OCI-LY7 (cell line): Measurements from ENCODE around the gene TANC1. TPM values are rescaled to one million over a fixed set of nuclear protein-coding genes. Genes with fewer than 3 reads are reported as not detected.

Experiments used
- BruUV-seq: library from RNA; stranded (reverse); fragments of 400-500 nt; replicated peaks from 2 replicates; lab custom pipeline; 2021; lab: Mats Ljungman, UMichigan
- CTCF ChIA-PET: fragments of 300-600 bp; sonication (Branson Sonifier 250); formaldehyde crosslinking; loops from one replicate; lab custom pipeline; 2022; ENCODE audit warnings: antibody characterized with exemption; ENCODE audit not compliant: unreplicated experiment; lab: Charles Lee
- POLR2A ChIA-PET: fragments of 300-600 bp; sonication (Branson Sonifier 250); formaldehyde crosslinking; loops from one replicate; lab custom pipeline; 2022; ENCODE audit warnings: antibody characterized with exemption; lab: Charles Lee
- DNase-seq: peaks from one replicate; pipeline ENCODE4 v3.0.0-alpha.2; 2015; ENCODE audit warnings: low spot score
- H2AFZ ChIP-seq: fragments of 200-600 bp; sonication (generic), shearing (Covaris generic); 2 replicates; pipeline ENCODE4 v1.6.1; 2014; ENCODE audit warnings: mild to moderate bottlenecking, antibody characterized with exemption, low read length, moderate library complexity
- H3K27ac ChIP-seq: fragments of 200-600 bp; sonication (generic); 2 replicates; pipeline ENCODE4 v1.5.1; 2014; ENCODE audit warnings: mixed run types, low read depth, mild to moderate bottlenecking, moderate library complexity, low read length, inconsistent platforms; ENCODE audit not compliant: poor library complexity, severe bottlenecking
- H3K36me3 ChIP-seq: fragments of 200-600 bp; sonication (generic); 2 replicates; pipeline ENCODE4 v1.6.1; 2014; ENCODE audit warnings: mild to moderate bottlenecking, antibody characterized with exemption, low read length, moderate library complexity, mixed read lengths; ENCODE audit not compliant: insufficient read depth
- H3K4me1 ChIP-seq: fragments of 200-600 bp; sonication (generic); 2 replicates; pipeline ENCODE4 v1.5.1; 2014; ENCODE audit warnings: mild to moderate bottlenecking, low read length; ENCODE audit not compliant: insufficient read depth, poor library complexity, severe bottlenecking
- H3K4me2 ChIP-seq: fragments of 200-600 bp; sonication (generic); 2 replicates; pipeline ENCODE4 v1.6.1; 2014; ENCODE audit warnings: mild to moderate bottlenecking, low read length
- H3K4me3 ChIP-seq: fragments of 200-600 bp; sonication (generic); 2 replicates; pipeline ENCODE4 v1.5.1; 2014; ENCODE audit warnings: mild to moderate bottlenecking, low read depth, low read length; ENCODE audit not compliant: poor library complexity, severe bottlenecking
- H3K79me2 ChIP-seq: fragments of 200-600 bp; sonication (generic); 2 replicates; pipeline ENCODE4 v1.6.1; 2016; ENCODE audit warnings: low read depth, mild to moderate bottlenecking, low read length, moderate library complexity, mixed read lengths; ENCODE audit not compliant: insufficient read depth
- H3K9me2 ChIP-seq: fragments of 200-600 bp; sonication (generic); 2 replicates; pipeline ENCODE4 v1.6.1; 2016; ENCODE audit warnings: mild to moderate bottlenecking, low read length, mixed read lengths; ENCODE audit not compliant: insufficient read depth
- H3K9me3 ChIP-seq: fragments of 200-600 bp; sonication (generic); 2 replicates; pipeline ENCODE4 v1.6.1; 2014; ENCODE audit warnings: mild to moderate bottlenecking, mixed run types, low read length, mixed read lengths
- H4K20me1 ChIP-seq: fragments of 200-600 bp; sonication (generic); 2 replicates; pipeline ENCODE4 v1.6.1; 2014; ENCODE audit warnings: mild to moderate bottlenecking, antibody characterized with exemption, low read length, moderate library complexity, mixed read lengths; ENCODE audit not compliant: insufficient read depth
- EZH2phosphoT487 ChIP-seq: fragments of 200-600 bp; sonication (generic); IDR thresholded peaks from 2 replicates; pipeline ENCODE4 v1.6.1; 2018; ENCODE audit warnings: low read depth, borderline replicate concordance, mild to moderate bottlenecking, mixed run types, antibody characterized with exemption, low read length, moderate library complexity, mixed read lengths
- intact Hi-C: fragments of 100-400 bp; cut with micrococcal nuclease; formaldehyde crosslinking; loops from one replicate; pipeline ENCODE4 v1.10.0; 2022; ENCODE audit not compliant: unreplicated experiment
- total RNA-seq, 2 experiments: library from RNA; depleted of rRNA in 1 of 2; stranded (reverse); fragments of >200 nt in 1 of 2; shearing (Covaris generic) in 1 of 2; gene quantifications; 2 replicates each; pipeline ENCODE4 v1.2.3, GENCODE V29; 2014 to 2022
- TF ChIP-seq, protein P1 (sequence below): fragments of 200-600 bp; sonication (generic); conservative IDR thresholded peaks from 2 replicates; pipeline ENCODE4 v1.5.1; 2014; ENCODE audit warnings: mild to moderate bottlenecking, antibody characterized with exemption, low read length, moderate library complexity, mixed read lengths

Gene TANC1
- total RNA-seq, 2 experiments from 2014 or later = 0.04 TPM; not detected in 1

DNA sequence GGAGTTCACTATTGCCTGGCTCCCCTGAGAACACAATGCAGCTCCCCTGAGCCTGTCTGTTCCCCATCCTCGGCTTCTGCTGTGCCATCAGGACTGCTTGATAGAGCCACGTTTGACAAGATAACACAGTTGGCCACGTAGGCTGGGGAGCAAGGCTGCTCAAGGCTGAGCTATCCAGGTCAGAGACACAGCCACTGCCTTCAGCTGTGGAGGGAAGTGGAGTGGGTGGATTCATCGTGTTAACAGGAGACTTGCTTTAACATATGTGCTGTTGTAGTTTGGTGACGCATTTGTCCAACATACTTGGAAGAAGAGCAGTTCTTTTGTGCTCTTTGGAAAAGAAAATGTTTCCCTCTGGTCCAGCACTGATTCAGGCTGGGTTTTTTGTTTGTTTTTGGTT, 249.2 kb downstream of the TANC1 start:
- intact Hi-C loops = no loop called here
- Histone ChIP-seq H3K9me3 (no peaks in the 10 kb centered on the region), H3K4me2 (no peak overlapping the region), H3K9me2 (no peaks in the 10 kb centered on the region), H2AFZ (no peak overlapping the region), H3K36me3 (no peaks in the 10 kb centered on the region), H3K4me3 (no peak overlapping the region), H3K4me1 (no peaks in the 10 kb centered on the region), H4K20me1 (no peaks in the 10 kb centered on the region), H3K79me2 (no peaks in the 10 kb centered on the region), H3K27ac (no peak overlapping the region)
- ChIA-PET POLR2A (interaction anchor here (0.6 kb wide), 1 partner anchor 10 kb away, joined by 9 read pairs; no protein-coding TSS in a partner anchor), CTCF (no interaction called here)
- BruUV-seq = no TSS peak
- no peak for DNase-seq
- no peak for TF ChIP-seq EZH2phosphoT487
- TF ChIP-seq, protein P1, sequence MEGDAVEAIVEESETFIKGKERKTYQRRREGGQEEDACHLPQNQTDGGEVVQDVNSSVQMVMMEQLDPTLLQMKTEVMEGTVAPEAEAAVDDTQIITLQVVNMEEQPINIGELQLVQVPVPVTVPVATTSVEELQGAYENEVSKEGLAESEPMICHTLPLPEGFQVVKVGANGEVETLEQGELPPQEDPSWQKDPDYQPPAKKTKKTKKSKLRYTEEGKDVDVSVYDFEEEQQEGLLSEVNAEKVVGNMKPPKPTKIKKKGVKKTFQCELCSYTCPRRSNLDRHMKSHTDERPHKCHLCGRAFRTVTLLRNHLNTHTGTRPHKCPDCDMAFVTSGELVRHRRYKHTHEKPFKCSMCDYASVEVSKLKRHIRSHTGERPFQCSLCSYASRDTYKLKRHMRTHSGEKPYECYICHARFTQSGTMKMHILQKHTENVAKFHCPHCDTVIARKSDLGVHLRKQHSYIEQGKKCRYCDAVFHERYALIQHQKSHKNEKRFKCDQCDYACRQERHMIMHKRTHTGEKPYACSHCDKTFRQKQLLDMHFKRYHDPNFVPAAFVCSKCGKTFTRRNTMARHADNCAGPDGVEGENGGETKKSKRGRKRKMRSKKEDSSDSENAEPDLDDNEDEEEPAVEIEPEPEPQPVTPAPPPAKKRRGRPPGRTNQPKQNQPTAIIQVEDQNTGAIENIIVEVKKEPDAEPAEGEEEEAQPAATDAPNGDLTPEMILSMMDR = no peak

DNA sequence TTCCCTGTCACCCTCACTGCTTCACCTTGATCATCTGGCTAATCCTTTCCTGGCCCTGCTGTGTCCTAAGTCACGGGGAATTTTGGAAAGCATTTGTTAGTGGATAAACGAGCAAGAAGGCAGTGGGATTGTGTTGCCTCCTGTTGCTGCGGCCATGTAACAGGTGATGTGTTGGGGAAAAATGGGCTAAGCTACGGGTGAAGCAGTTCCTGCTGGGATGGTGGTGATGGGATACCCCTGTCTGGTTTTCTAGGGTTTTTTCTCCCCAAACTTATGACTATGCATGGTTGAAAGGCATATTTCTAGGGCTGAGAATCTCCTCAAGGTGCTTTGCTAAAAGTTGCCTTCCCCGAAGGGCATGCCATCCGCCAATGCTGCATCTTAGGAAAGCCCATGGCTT, 249.9 kb downstream of the TANC1 start:
- BruUV-seq = no TSS peak
- Histone ChIP-seq H3K9me3 (no peaks in the 10 kb centered on the region), H2AFZ (no peak overlapping the region), H3K4me2 (no peak overlapping the region), H3K9me2 (no peaks in the 10 kb centered on the region), H3K79me2 (no peaks in the 10 kb centered on the region), H4K20me1 (no peaks in the 10 kb centered on the region), H3K4me1 (no peaks in the 10 kb centered on the region), H3K4me3 (no peak overlapping the region), H3K36me3 (no peaks in the 10 kb centered on the region), H3K27ac (no peak overlapping the region)
- TF ChIP-seq EZH2phosphoT487 = no peak
- intact Hi-C loops = no loop called here
- ChIA-PET CTCF (no interaction called here), POLR2A (no interaction called here)
- no peak for DNase-seq

DNA sequence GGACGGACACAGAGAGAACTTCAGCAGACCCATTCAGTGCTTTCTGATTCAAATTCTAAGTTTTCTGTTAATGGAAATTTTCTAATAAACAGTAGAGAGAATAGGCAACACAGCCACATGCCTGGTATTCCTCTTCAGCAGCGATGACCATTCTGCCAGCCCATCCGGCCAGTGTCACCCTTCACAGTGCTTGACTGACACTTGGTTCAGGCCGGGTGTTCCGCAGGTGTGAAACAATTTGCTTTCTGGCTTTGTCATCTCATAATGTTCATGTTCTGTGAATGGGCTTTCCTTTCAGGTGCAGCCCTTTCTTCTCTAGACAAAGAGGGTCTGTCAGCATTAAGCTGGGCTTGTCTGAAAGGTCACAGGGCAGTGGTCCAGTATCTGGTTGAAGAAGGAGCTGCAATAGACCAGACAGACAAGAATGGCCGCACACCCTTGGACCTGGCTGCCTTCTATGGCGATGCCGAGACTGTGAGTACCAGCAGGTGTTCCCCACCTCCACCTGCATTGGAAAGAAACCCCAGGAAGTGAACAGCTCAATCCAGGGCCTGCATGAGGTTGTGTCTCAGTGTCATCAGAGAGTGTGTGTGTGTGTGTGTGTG, 251.1 kb downstream of the TANC1 start:
- no peaks in the 10 kb centered on the region for H3K9me2 ChIP-seq
- no peak overlapping the region for H3K27ac ChIP-seq
- no peak for DNase-seq
- POLR2A ChIA-PET = interaction anchor here (0.6 kb wide), 1 partner anchor 14 kb away, joined by 3 read pairs; no protein-coding TSS in a partner anchor
- no peaks in the 10 kb centered on the region for H3K9me3 ChIP-seq
- H3K4me2 ChIP-seq = no peak overlapping the region
- no peak overlapping the region for H2AFZ ChIP-seq
- BruUV-seq = no TSS peak
- H3K4me3 ChIP-seq = no peak overlapping the region
- CTCF ChIA-PET = no interaction called here
- H3K4me1 ChIP-seq = no peaks in the 10 kb centered on the region
- no peak for TF ChIP-seq EZH2phosphoT487
- no peaks in the 10 kb centered on the region for H4K20me1 ChIP-seq
- no peaks in the 10 kb centered on the region for H3K36me3 ChIP-seq
- no peaks in the 10 kb centered on the region for H3K79me2 ChIP-seq
- intact Hi-C loops = no loop called here
